K562 (cell line): ENCODE measurements around the gene IRAG1. TPM values are rescaled to one million over a fixed set of nuclear protein-coding genes. Genes with fewer than 3 reads are reported as not detected.

Experiments
- ARNT ChIP-seq, 2 experiments: fragments of 450-650 bp; IDR thresholded peaks; 2 replicates each; pipeline ENCODE4 v1.6.1; 2016; ENCODE audit warnings: mild to moderate bottlenecking in 1 of 2
- BRF1 ChIP-seq: IDR thresholded peaks from 3 replicates; pipeline ENCODE4 v1.6.1; 2011; ENCODE audit warnings: borderline replicate concordance, mild to moderate bottlenecking; ENCODE audit not compliant: insufficient read length; ENCODE audit errors: extremely low read depth
- CREM ChIP-seq: IDR thresholded peaks from 2 replicates; pipeline ENCODE4 v1.6.1; 2014; ENCODE audit warnings: antibody characterized with exemption, low read depth
- CTBP1 ChIP-seq: fragments of 450-650 bp; IDR thresholded peaks from 2 replicates; pipeline ENCODE4 v1.6.1; 2016; ENCODE audit warnings: borderline replicate concordance
- HNRNPH1 ChIP-seq: fragments of 200-400 bp; formaldehyde crosslinking; optimal IDR thresholded peaks from 2 replicates; pipeline ENCODE3; 2017; ENCODE audit warnings: low read depth, mild to moderate bottlenecking, low read length, moderate library complexity
- PHB ChIP-seq: fragments of 250-450 bp; sonication (Bioruptor Pico); IDR thresholded peaks from 2 replicates; pipeline ENCODE4 v1.5.0; 2021
- POLR2H ChIP-seq: IDR thresholded peaks from 2 replicates; pipeline ENCODE4 v1.6.1; 2016; ENCODE audit warnings: missing genetic modification characterization, low read depth, mild to moderate bottlenecking, control low read depth, missing compliant biosample characterization, moderate library complexity
- RREB1 ChIP-seq: fragments of 250-450 bp; sonication (Bioruptor Pico); IDR thresholded peaks from 2 replicates; pipeline ENCODE4 v1.4.0; 2020
- SLC30A9 ChIP-seq: fragments of 250-450 bp; sonication (Bioruptor Pico); IDR thresholded peaks from 2 replicates; pipeline ENCODE4 v1.8.0; 2022; ENCODE audit warnings: mild to moderate bottlenecking, moderate library complexity
- UBTF ChIP-seq, 2 experiments: IDR thresholded peaks; 2 replicates each; pipeline ENCODE4 v1.6.1; 2012; ENCODE audit warnings: improper control_type of control experiment in 2 of 2, low read depth in 2 of 2, low read length in 2 of 2, borderline replicate concordance in 1 of 2
- polyA plus RNA-seq, 8 experiments: library from polyadenylated mRNA; depleted of rRNA in 4 of 8; stranded (reverse) in 5 of 8; unstranded in 3 of 8; fragments of >200 nt; fragmentation: Nextera tagmentation in 2 of 8; fragmentation: Illumina TruSeq in 1 of 8; extraction: Ambion mirVana in 2 of 8; extraction: Trizol in 1 of 8; gene quantifications; 2 replicates each; pipeline versions ENCODE4 v1.2.1 to v1.2.3, GENCODE V29; 2011 to 2014; ENCODE audit warnings: inconsistent platforms in 1 of 8, missing spikeins in 1 of 8
- total RNA-seq, 7 experiments: library from RNA; depleted of rRNA in 6 of 7; stranded (reverse); fragments of >200 nt in 6 of 7; fragmentation: Illumina TruSeq in 2 of 7; extraction: Trizol in 2 of 7; gene quantifications; 2 replicates each; pipeline versions ENCODE4 v1.2.1 to v1.2.3, GENCODE V29; 2011 to 2021; ENCODE audit warnings: low replicate concordance in 1 of 7
- TF ChIP-seq, protein P1 (sequence below): fragments of 450-650 bp; IDR thresholded peaks from 2 replicates; pipeline ENCODE4 v1.7.0; 2016; ENCODE audit warnings: borderline replicate concordance

Gene IRAG1
- total and polyA plus RNA-seq, 9 of the 15 experiments (the other 6 are each of a cell fraction or from before 2014, with no cell fraction given), result 0.01 to 0.22 (median 0.09) TPM; not detected in 1

- TF ChIP-seq RREB1 (CRISPR knock-in tag) (0 out of 2 replicates have a peak, but pooled peaks have one; percentile 34), ARNT (IDR thresholded peaks at IDR 0.05) (0 out of 4 replicates have a peak, but pooled peaks of 1 of the 2 experiments have one; percentile 12), SLC30A9 (CRISPR knock-in tag) (no peak), HNRNPH1 (no peak), BRF1 (no peak), PHB (CRISPR knock-in tag) (no peak), CREM (peak; percentile 70; the same call in 1 of the 2 replicates), UBTF (IDR thresholded peaks at IDR 0.05; ENCODE audit: borderline replicate concordance in 1 of 2, low read depth in 2 of 2, low read length in 2 of 2) (0 out of 4 replicates have a peak, but pooled peaks of 1 of the 2 experiments have one; percentile 52), POLR2H (tag) (no peak), CTBP1 (peak; percentile 67)
- TF ChIP-seq, protein P1, sequence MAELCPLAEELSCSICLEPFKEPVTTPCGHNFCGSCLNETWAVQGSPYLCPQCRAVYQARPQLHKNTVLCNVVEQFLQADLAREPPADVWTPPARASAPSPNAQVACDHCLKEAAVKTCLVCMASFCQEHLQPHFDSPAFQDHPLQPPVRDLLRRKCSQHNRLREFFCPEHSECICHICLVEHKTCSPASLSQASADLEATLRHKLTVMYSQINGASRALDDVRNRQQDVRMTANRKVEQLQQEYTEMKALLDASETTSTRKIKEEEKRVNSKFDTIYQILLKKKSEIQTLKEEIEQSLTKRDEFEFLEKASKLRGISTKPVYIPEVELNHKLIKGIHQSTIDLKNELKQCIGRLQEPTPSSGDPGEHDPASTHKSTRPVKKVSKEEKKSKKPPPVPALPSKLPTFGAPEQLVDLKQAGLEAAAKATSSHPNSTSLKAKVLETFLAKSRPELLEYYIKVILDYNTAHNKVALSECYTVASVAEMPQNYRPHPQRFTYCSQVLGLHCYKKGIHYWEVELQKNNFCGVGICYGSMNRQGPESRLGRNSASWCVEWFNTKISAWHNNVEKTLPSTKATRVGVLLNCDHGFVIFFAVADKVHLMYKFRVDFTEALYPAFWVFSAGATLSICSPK, result no peak
Observed at GRCh38 chr11:10735481-10736475, 42.2 kb upstream of the IRAG1 start (continued).
